Hematopoietic multipotent progenitor cell (in vitro differentiated cells): Measurements from ENCODE around the gene ATXN7L1. TPM values are rescaled to one million over a fixed set of nuclear protein-coding genes. Genes with fewer than 3 reads are reported as not detected.

Source experiments
- DNase-seq, 3 donors: peaks; one replicate each; pipeline ENCODE4 v3.0.0-alpha.2; 2011 to 2015; ENCODE audit warnings: low read depth in 2 of 3, low spot score in 2 of 3
- total RNA-seq: library from RNA; depleted of rRNA; stranded (reverse); fragments of >200 nt; gene quantifications from one replicate; pipeline ENCODE4 v1.2.3, GENCODE V29; 2012

The ATXN7L1 gene
- total RNA-seq, 1 donor: 7.8 TPM

- no peak for DNase-seq
Observed at GRCh38 chr7:105782391-105783042, 93.9 kb downstream of the ATXN7L1 start.

DNA sequence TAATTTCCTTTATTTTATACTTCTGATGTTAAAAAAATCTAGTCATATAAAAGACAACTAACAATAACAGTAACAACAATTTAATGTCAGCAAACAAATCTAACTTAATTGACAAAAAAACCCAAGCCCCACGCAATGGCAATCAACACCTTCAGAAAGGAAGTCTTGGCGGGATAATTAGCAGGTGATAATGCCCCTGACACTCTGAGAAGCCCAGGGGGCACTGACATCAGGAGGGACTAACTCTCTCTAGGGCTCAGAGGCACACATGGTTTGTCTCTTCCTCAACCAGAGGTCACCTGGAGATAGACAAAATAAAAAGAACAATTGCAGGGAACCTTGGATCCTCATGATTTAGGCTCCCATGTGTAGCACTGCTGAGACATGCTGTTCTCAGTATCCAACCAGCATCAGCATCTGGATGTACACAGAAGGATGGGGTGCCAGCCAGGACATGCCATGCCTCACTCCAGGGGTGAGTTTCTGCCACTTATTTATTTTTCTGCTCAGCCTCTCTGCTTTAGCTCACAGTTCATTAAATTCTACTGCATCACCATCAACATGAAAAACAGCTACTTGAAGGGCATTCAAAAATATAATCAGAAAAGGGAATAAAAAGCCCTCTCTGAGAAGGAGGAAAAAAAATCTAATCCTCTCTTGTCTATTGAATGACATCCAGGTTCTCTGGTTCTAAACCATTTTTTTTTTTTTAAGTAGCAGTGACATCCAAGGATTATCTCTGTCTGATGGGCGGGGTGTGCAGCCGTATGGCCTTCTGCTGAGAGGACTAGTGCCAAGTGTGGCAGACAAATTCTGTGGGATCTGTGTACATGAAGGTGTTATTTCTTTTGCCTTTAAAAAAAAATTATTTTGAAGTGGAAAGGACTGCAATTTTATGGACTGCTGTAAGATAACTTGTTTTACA lies 96.3 kb downstream of the ATXN7L1 start:
- no peak for DNase-seq

- DNase-seq: no peak
Observed at GRCh38 chr7:105778956-105779355, 97.4 kb downstream of the ATXN7L1 start.

- DNase-seq: no peak
Observed at GRCh38 chr7:105776986-105777910, 99.2 kb downstream of the ATXN7L1 start.

- DNase-seq: no peak
Observed at GRCh38 chr7:105776068-105776790, 100.2 kb downstream of the ATXN7L1 start.

DNA sequence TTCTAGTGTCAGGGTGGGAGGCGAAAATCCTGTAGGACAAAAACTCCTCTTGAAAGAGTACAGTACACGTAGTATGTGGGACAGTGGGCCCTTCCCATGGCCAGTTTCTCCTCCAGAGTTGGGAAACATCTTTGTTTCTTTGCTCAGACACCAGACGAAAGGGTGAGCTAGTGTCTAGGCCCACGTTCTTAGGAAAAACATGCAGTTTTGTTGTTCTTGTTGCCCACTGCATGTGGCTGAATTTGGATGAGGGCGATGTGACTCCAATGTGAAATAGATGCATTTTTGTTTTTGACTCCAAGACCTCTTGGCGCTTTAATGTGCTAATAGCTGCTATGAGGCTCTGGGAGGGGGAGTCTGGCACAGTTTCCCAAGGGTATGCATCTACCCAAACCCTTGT lies 100.8 kb downstream of the ATXN7L1 start:
- DNase-seq: no peak

- no peak for DNase-seq
Observed at GRCh38 chr7:105773030-105773460, 103.4 kb downstream of the ATXN7L1 start.

DNA sequence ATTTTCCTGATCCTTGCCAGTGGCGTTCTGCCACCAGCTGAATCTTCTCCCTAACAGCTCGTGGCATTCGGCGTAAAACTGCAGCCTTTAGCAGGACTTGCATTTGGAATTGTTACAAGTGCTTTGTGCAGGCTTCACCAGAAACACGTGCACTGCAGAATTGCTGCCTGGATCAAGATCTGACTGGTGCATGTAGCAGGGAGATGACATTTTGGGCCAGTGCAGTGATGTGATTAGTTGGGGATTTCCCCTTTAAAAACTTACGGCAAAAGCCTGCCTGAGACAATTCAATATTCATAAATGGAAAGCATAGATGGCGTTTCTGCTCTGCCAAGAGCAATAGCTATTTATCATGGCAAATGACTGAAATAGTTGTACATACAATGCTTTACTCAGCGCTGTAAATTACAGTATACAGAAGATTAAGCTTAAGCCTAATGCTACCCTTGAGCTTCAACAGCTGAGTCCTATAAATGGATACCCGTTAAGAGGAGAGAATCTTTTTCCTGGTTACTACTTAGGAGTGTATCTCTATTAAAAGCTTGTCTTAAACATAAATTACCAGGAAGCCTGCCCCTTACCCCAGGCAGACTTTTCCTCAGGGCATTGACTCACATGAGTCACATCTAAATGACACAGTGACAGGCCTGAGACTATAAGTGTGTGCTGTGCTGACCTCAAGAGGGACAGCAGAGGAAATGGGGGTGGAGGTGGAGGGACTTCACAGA lies 106.3 kb downstream of the ATXN7L1 start:
- DNase-seq: no peak

DNA sequence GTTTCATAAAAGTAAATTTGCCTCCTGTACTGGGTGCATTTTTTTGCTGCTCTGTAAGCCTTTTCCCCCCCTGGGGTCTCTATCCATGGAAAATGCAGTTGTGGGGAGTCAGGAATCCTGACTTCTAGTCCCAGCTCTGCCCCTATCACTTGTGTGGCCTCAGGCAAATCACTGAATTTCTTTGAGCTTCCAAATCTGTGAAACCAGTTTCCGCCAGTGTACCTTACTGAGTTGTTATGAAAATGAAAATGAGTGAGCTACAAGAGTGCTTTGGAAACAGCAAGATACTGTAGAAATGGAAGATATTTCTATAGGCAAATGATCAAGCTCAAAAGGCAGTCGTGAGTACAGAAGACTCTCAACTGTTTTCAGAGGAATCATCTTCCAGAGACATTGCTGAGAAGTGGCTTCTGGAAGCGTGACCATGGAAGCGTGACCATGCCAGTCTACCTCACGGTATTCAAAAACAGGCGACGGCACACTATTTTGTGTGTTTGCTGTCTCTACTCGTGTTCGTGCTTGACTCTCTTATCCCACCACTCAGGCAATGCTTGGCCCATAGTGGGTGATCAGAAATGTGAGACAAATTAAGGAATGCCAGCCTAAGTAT lies 107.4 kb downstream of the ATXN7L1 start:
- no peak for DNase-seq

- no peak for DNase-seq
Observed at GRCh38 chr7:105768117-105768516, 108.3 kb downstream of the ATXN7L1 start.

- no peak for DNase-seq
Observed at GRCh38 chr7:105766421-105767073, 109.9 kb downstream of the ATXN7L1 start.

GRCh38 chr7:105765846-105766245 lies 110.6 kb downstream of the ATXN7L1 start:
- DNase-seq: no peak

DNA sequence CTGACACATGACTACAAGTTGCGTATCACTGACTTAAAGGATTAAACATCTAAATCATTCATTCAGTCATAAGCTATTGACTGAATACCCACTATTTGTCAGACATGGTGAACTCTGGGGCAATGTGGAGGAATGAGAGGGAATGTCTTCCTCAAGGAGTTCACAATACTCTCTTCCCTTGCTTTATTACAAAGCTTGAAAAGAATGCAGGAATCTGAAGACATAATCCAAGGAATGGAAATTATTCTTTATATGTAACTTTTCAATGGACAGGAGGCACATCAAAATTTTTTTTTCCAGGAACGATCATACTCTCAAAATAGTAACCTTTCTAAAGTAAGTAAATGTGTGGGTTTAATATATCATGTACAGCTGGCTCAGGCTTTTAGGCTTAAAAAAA lies 111.9 kb downstream of the ATXN7L1 start:
- no peak for DNase-seq

GRCh38 chr7:105760551-105761447 lies 115.6 kb downstream of the ATXN7L1 start:
- DNase-seq: peak; percentile 2 to 51 (median 6)

DNA sequence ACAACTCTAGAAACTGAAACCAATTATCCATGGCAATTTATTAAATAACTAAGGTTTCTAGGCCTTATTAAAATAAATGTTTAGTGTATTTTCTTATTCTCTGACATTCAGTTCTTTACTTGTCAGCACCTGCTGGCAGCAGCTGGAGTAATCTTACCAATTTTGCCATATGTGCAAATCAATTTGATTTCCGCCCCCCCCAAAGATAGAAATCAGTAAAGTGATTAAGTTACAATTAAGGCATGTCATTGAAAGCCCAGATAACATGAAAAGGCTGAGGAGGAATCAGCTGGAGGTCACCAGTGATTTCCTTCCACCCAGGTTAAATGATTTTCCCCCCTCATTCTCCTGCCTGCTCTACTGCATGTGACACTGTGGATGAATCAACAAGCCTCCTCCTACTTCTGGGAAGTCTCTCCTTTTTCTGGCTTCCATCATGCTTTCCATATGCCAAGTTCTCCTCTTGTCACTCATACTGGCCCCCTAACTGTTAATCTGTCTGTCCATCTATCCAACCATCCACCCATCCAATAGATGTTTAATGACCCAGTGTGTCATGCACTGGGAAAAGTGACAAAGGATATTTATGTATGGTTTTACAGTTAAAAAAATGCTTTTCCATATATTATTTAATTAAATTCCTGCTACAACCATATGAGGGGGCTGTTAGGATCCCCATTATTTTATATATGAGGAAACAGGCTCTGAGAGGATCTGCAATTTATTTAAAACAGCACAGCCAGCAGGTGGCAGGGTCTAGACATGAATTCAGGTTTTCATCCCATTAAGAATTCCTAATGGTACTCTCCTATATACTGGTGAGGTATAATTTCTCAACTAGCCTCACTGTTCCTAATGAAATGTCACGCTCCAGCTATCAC lies 116.5 kb downstream of the ATXN7L1 start:
- peak; percentile 3 to 40 (median 39) for DNase-seq

- no peak for DNase-seq
Observed at GRCh38 chr7:105756367-105756766, 120.0 kb downstream of the ATXN7L1 start.
